Activated CD4-positive, alpha-beta memory T cell treated with anti-CD3 and anti-CD28 coated beads for 36 hours (primary cell): Measurements from ENCODE around the gene CAMTA1. TPM values are rescaled to one million over a fixed set of nuclear protein-coding genes. Genes with fewer than 3 reads are reported as not detected.
"Not testable (repeated sequence)": the region's sequence is repeated elsewhere in the genome, so short reads cannot be mapped to it uniquely, and the experiment has no call there.

Experiments used
- CTCF ChIA-PET: fragments of 350-600 bp; sonication (Branson Sonifier 250); formaldehyde crosslinking; loops from one replicate; lab custom pipeline; 2021; ENCODE audit warnings: antibody characterized with exemption, inconsistent platforms; lab: Charles Lee
- POLR2A ChIA-PET: fragments of 350-600 bp; sonication (Branson Sonifier 250); formaldehyde crosslinking; loops from one replicate; lab custom pipeline; 2021; ENCODE audit warnings: antibody characterized with exemption; lab: Charles Lee
- DNase-seq: peaks from one replicate; pipeline ENCODE4 v3.0.0-alpha.2; 2020
- H3K27ac Mint-ChIP-seq: one replicate; pipeline ENCODE4 v1.8.0; 2021; ENCODE audit warnings: mixed read lengths
- H3K27me3 Mint-ChIP-seq: one replicate; pipeline ENCODE4 v1.8.0; 2021; ENCODE audit warnings: mixed read lengths
- H3K36me3 Mint-ChIP-seq: one replicate; pipeline ENCODE4 v1.8.0; 2021; ENCODE audit warnings: mixed read lengths
- H3K4me1 Mint-ChIP-seq: one replicate; pipeline ENCODE4 v1.8.0; 2021; ENCODE audit warnings: low read depth, mixed read lengths
- H3K4me3 Mint-ChIP-seq: one replicate; pipeline ENCODE4 v1.8.0; 2021; ENCODE audit warnings: mild to moderate bottlenecking, mixed read lengths
- H3K9me3 Mint-ChIP-seq: one replicate; pipeline ENCODE4 v1.8.0; 2021; ENCODE audit warnings: mixed read lengths
- intact Hi-C: fragments of 100-400 bp; cut with micrococcal nuclease; formaldehyde crosslinking; loops from one replicate; pipeline ENCODE4 v1.15.1; 2023
- total RNA-seq, 2 experiments: library from RNA; stranded (reverse); gene quantifications; one replicate each; pipeline ENCODE4 v1.2.3, GENCODE V29; 2021

Gene CAMTA1
- total RNA-seq, 2 experiments from 2014 or later = 64.7 to 68.9 TPM

- H3K36me3 Mint-ChIP-seq = peaks cover 11% of the 10 kb centered on the region
- H3K27ac Mint-ChIP-seq, H3K4me1 Mint-ChIP-seq, POLR2A ChIA-PET, H3K4me3 Mint-ChIP-seq, intact Hi-C loops, H3K27me3 Mint-ChIP-seq, DNase-seq, CTCF ChIA-PET, H3K9me3 Mint-ChIP-seq: not testable (repeated sequence)
Measured at GRCh38 chr1:6832006-6832405, 46.8 kb downstream of the CAMTA1 start.

DNA sequence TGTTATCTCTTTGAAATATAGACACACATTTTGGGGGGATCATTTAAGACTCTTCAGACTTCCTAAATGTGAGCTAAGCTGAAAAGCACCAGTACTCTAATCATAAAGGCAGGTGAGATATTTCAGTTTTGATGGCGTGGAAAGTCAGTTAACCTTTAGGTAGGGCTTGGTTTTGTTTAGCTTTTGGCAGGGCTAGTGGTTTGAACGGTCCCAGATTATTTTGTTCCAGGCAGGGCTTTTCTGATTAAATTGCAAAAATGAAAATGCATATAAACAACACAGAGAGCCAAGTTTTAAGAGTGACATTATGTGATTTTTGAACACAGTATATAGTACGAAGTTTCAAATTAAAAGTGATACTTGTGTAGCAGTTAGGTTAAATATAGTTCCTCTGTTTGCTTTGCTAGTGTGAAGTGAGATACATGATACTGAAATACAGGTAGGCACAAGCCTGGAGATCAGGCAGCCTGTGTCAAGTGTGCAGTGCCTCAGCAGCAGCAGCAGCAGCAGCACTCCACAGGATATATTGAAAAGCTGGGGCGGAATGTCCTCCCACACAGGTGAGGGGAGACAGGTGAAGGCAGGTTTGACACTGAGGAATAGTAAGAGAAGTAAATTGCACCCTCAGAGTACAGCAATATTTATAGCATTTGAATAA, 47.4 kb downstream of the CAMTA1 start:
- H3K36me3 Mint-ChIP-seq = peaks cover 6% of the 10 kb centered on the region
- no peak overlapping the region for H3K4me3 Mint-ChIP-seq
- DNase-seq = no peak
- H3K27me3 Mint-ChIP-seq = no peaks in the 10 kb centered on the region
- H3K9me3 Mint-ChIP-seq = no peaks in the 10 kb centered on the region
- intact Hi-C loops = no loop called here
- H3K27ac Mint-ChIP-seq = no peak overlapping the region
- peaks cover 3% of the 10 kb centered on the region for H3K4me1 Mint-ChIP-seq
- ChIA-PET CTCF (no interaction called here), POLR2A (no interaction called here)

DNA sequence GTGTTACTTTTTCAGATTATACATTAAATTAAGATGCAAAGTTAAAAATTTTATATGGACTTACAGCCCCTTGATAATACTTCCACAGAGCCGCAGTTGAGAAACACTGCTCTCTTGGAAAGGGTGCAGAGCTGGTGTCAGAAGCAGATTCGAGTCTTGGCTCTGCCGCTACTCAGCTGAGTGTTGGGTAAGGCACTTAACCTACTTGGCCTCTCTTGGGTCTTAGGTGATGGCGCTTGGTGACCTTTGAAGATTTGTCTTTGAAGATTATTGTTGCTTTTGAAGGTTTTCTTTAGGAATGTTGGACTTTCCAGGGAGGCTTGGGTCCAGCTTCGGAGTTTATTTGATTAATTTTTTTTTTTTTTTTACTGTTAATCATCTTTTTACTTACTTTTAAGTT, 48.5 kb downstream of the CAMTA1 start:
- H3K4me3 Mint-ChIP-seq = no peak overlapping the region
- ChIA-PET CTCF (interaction anchor here (0.9 kb wide), 1 partner anchor 11 kb away, joined by 3 read pairs; no protein-coding TSS in a partner anchor), POLR2A (no interaction called here)

DNA sequence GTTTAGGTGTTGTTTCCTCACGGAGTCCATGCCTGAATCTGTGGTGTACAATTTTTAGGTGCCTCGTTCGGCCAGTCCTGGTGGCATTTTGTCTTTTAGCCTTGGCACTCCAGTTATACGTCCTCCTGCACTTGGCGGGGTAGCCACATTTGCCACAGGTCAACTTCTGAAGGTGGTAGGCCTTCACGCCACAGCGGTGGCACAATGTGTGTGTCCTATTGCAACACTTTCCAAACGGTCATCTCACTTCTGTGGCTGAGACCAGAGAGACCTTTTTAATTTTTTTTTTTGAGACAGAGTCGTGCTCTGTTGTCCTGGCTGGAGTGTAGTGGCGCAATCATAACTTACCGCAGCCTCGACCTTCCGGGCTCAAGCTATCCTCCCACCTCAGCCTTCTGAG, 49.1 kb downstream of the CAMTA1 start:
- intact Hi-C loops = no loop called here
- DNase-seq = no peak
- Mint-ChIP-seq H3K4me3 (no peak overlapping the region), H3K27me3 (no peaks in the 10 kb centered on the region), H3K4me1 (peaks cover 3% of the 10 kb centered on the region), H3K27ac (no peak overlapping the region), H3K36me3 (peaks cover 8% of the 10 kb centered on the region), H3K9me3 (no peaks in the 10 kb centered on the region)
- ChIA-PET POLR2A (no interaction called here), CTCF (interaction anchor here (0.9 kb wide), 1 partner anchor 10 kb away, joined by 3 read pairs; no protein-coding TSS in a partner anchor)

More for the DNA sequence above, 48.5 kb downstream of the CAMTA1 start:
- intact Hi-C loops = no loop called here
- Mint-ChIP-seq H3K36me3 (peaks cover 9% of the 10 kb centered on the region), H3K27ac (no peak overlapping the region), H3K9me3 (no peaks in the 10 kb centered on the region), H3K27me3 (no peaks in the 10 kb centered on the region), H3K4me1 (peaks cover 3% of the 10 kb centered on the region)
- DNase-seq = no peak

DNA sequence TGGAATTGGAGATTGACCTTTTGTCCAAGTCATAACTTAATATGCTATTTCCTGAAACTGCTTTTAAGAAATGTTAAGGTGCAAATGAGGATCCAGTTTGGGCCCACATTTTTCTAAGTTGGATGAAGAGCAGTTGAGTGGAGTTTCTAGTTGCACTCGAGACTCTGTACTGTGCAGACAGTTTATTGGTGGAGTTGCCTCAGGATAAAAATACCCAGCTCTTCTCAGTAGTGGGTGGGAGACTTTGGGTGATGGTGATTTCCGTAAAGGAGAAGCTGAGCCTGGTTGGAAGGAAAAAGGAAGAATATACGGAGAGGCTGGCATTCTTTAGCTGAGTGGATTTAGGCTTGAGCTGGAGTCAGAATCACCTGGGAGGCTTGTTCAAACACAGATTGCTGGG, 49.9 kb downstream of the CAMTA1 start:
- intact Hi-C loops = no loop called here
- Mint-ChIP-seq H3K27ac (no peak overlapping the region), H3K27me3 (no peaks in the 10 kb centered on the region), H3K36me3 (peaks cover 6% of the 10 kb centered on the region), H3K4me3 (no peak overlapping the region), H3K9me3 (no peaks in the 10 kb centered on the region), H3K4me1 (peaks cover 3% of the 10 kb centered on the region)
- no peak for DNase-seq
- ChIA-PET POLR2A (no interaction called here), CTCF (no interaction called here)

DNA sequence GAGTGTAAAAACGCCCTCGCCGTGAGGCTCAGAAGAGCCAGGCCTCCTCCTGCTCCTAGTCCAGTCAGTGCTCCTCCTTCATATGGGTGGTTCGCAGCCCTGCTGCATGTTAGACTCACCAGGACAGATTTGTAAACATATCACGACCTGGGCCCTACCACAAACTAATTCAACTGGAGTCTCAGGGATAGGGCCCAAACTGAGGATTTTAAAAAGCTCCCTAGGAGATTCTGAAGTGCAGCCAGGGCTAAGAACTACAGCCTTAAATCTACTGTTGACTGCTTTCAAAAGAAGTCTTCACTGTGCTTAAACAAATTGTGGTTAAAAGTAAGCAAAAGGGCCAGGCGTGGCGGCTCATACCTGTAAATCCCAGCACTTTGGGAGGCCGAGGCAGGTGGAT, 57.0 kb downstream of the CAMTA1 start:
- no peak overlapping the region for H3K27ac Mint-ChIP-seq
- CTCF ChIA-PET = no interaction called here
- intact Hi-C loops = no loop called here
- no peak for DNase-seq
- peaks cover 9% of the 10 kb centered on the region for H3K9me3 Mint-ChIP-seq
- peaks cover 44% of the 10 kb centered on the region for H3K36me3 Mint-ChIP-seq
- no peak overlapping the region for H3K4me3 Mint-ChIP-seq
- POLR2A ChIA-PET = no interaction called here
- no peaks in the 10 kb centered on the region for H3K4me1 Mint-ChIP-seq
- no peaks in the 10 kb centered on the region for H3K27me3 Mint-ChIP-seq

DNA sequence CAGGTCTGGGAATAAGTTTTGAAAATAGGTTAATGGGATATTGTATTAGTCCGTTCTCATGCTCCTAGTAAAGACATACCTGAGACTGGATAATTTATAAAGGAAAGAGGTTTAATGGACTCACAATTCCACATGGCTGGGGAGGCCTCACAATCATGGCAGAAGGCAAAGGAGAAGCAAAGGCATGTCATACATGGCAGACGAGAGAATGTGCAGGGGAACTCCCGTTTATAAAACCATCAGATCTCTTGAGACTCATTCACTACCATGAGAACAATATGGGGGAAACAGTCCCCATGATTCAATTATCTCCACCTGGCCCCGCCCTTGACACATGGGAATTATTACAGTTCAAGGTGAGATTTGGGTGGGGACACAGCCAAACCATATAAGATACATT, 60.5 kb downstream of the CAMTA1 start:
- peaks cover 34% of the 10 kb centered on the region for H3K36me3 Mint-ChIP-seq
- H3K9me3 Mint-ChIP-seq, intact Hi-C loops, H3K27ac Mint-ChIP-seq, DNase-seq, CTCF ChIA-PET, H3K4me3 Mint-ChIP-seq, POLR2A ChIA-PET, H3K4me1 Mint-ChIP-seq, H3K27me3 Mint-ChIP-seq: not testable (repeated sequence)

DNA sequence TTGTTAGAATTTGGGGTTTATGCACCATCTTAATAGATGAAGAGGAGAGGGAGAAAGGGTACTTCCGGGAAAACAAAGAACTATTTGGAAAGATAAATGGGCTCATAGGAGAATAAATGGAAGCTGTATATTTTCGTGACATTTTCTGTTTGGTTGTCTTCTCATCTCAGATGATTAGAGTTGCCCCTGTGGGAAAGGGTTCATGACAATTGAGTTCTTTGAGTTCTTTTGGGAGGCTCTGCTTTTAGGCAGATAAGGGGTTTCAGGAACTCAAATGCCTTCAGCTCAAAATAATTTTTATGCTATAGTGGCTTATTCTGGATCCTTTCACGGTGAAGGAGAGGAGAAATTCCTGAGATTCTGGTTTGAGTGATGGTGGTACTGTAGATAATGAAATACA, 63.6 kb downstream of the CAMTA1 start:
- no peaks in the 10 kb centered on the region for H3K27me3 Mint-ChIP-seq
- H3K27ac Mint-ChIP-seq = no peak overlapping the region
- peaks cover 34% of the 10 kb centered on the region for H3K36me3 Mint-ChIP-seq
- H3K4me1 Mint-ChIP-seq = no peaks in the 10 kb centered on the region
- DNase-seq = no peak
- H3K4me3 Mint-ChIP-seq = no peak overlapping the region
- H3K9me3 Mint-ChIP-seq = peaks cover 11% of the 10 kb centered on the region
- CTCF ChIA-PET = no interaction called here
- POLR2A ChIA-PET = no interaction called here
- intact Hi-C loops = no loop called here

- CTCF ChIA-PET = no interaction called here
- intact Hi-C loops = no loop called here
- Mint-ChIP-seq H3K4me3 (no peak overlapping the region), H3K27ac (no peak overlapping the region), H3K27me3 (no peaks in the 10 kb centered on the region), H3K4me1 (no peaks in the 10 kb centered on the region), H3K36me3 (peaks cover 22% of the 10 kb centered on the region), H3K9me3 (peaks cover 5% of the 10 kb centered on the region)
- DNase-seq = no peak
- POLR2A ChIA-PET = no interaction called here
Measured at GRCh38 chr1:6850537-6850936, 65.3 kb downstream of the CAMTA1 start.

DNA sequence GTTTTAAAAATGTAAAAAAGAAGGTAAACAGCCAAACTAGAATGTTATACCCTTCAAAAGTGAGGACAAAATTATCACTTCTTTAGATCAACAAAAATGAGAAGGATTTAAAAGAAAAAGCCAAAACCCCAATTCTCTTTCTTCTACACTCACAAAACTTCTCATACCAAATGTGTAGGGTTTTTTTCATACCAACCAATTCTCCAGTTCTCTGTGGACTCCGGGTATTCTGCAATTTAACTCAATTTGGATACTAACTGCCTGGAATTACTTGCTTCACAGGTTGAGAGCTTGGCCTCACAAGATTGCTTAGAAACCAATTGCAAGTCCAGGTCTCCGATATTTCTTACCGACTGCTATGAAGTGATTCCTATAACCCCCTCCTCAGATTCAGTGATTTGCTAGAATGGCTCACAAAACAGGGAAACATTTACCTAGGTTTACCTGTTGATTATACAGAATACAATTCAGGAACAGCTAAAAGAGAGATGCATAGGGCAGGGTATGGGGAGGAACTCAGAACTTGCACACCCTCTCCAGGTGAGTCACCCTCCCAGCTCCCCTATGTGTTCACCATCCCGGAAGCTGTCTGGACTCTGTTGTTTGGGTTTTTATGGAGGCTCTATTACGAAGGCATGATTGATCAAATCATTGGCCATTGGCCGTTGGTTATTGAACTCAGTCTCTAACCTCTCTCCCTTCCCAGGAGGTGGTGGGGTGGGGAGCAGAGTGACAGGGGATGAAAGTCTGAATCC, 67.1 kb downstream of the CAMTA1 start:
- H3K36me3 Mint-ChIP-seq = peaks cover 13% of the 10 kb centered on the region
- H3K4me3 Mint-ChIP-seq = no peak overlapping the region
- peaks cover 2% of the 10 kb centered on the region for H3K9me3 Mint-ChIP-seq
- no peak for DNase-seq
- POLR2A ChIA-PET = no interaction called here
- intact Hi-C loops = no loop called here
- no peaks in the 10 kb centered on the region for H3K27me3 Mint-ChIP-seq
- CTCF ChIA-PET = no interaction called here
- no peaks in the 10 kb centered on the region for H3K4me1 Mint-ChIP-seq
- H3K27ac Mint-ChIP-seq = no peak overlapping the region

GRCh38 chr1:6854166-6854565, 68.9 kb downstream of the CAMTA1 start:
- ChIA-PET POLR2A (no interaction called here), CTCF (no interaction called here)
- Mint-ChIP-seq H3K36me3 (peaks cover 13% of the 10 kb centered on the region), H3K4me3 (no peak overlapping the region), H3K27me3 (no peaks in the 10 kb centered on the region), H3K4me1 (peaks cover under 1% of the 10 kb centered on the region), H3K9me3 (peaks cover 2% of the 10 kb centered on the region), H3K27ac (no peak overlapping the region)
- intact Hi-C loops = no loop called here
- no peak for DNase-seq

- no peaks in the 10 kb centered on the region for H3K27me3 Mint-ChIP-seq
- intact Hi-C loops = no loop called here
- DNase-seq = no peak
- H3K9me3 Mint-ChIP-seq = peaks cover 1% of the 10 kb centered on the region
- ChIA-PET POLR2A (no interaction called here), CTCF (no interaction called here)
- peaks cover 19% of the 10 kb centered on the region for H3K4me1 Mint-ChIP-seq
- H3K27ac Mint-ChIP-seq = no peak overlapping the region
- H3K4me3 Mint-ChIP-seq = no peak overlapping the region
- peaks cover 8% of the 10 kb centered on the region for H3K36me3 Mint-ChIP-seq
Measured at GRCh38 chr1:6857831-6858230, 72.6 kb downstream of the CAMTA1 start.

- DNase-seq = no peak
- Mint-ChIP-seq H3K4me3 (no peak overlapping the region), H3K4me1 (peaks cover 19% of the 10 kb centered on the region), H3K27me3 (no peaks in the 10 kb centered on the region), H3K27ac (no peak overlapping the region), H3K36me3 (peaks cover 5% of the 10 kb centered on the region), H3K9me3 (no peaks in the 10 kb centered on the region)
- intact Hi-C loops = no loop called here
- ChIA-PET POLR2A (no interaction called here), CTCF (no interaction called here)
Measured at GRCh38 chr1:6858596-6858995, 73.3 kb downstream of the CAMTA1 start.
